Testis (tissue), 3 donors: Measurements from ENCODE around the gene CLIC4. TPM values are rescaled to one million over a fixed set of nuclear protein-coding genes. Genes with fewer than 3 reads are reported as not detected.
"Not testable (repeated sequence)": the region's sequence is repeated elsewhere in the genome, so short reads cannot be mapped to it uniquely, and the experiment has no call there.

Experiments
- DNase-seq: peaks from one replicate; pipeline ENCODE4 v3.0.0-alpha.2; 2019
- H3K27ac ChIP-seq, 2 donors: fragments of 200-600 bp; sonication (generic); one replicate each; pipeline ENCODE4 v1.5.1; 2019
- H3K27me3 ChIP-seq: fragments of 200-600 bp; sonication (generic); one replicate; pipeline ENCODE4 v1.5.1; 2019
- H3K36me3 ChIP-seq: fragments of 200-600 bp; sonication (generic); one replicate; pipeline ENCODE4 v1.5.1; 2017; ENCODE audit warnings: low read depth; ENCODE audit errors: missing control alignments
- H3K4me1 ChIP-seq: fragments of 200-600 bp; sonication (generic); one replicate; pipeline ENCODE4 v1.5.1; 2019
- H3K4me3 ChIP-seq, 2 donors: fragments of 200-600 bp; sonication (generic); one replicate each; pipeline ENCODE4 v1.5.1; 2017 to 2019
- H3K9me3 ChIP-seq: fragments of 200-600 bp; sonication (generic); one replicate; pipeline ENCODE4 v1.5.1; 2017
- CTCF ChIP-seq, 3 experiments: fragments of 450-650 bp in 2 of 3; fragments of 200-600 bp in 1 of 3; sonication (generic) in 1 of 3; IDR thresholded peaks; one replicate each; pipeline ENCODE4 v1.5.1; 2016 to 2019; ENCODE audit warnings: antibody characterized with exemption in 3 of 3, mild to moderate bottlenecking in 2 of 3, moderate library complexity in 1 of 3
- POLR2A ChIP-seq: fragments of 450-650 bp; IDR thresholded peaks from one replicate; pipeline ENCODE4 v1.6.1; 2017; ENCODE audit warnings: antibody characterized with exemption, mild to moderate bottlenecking, moderate library complexity
- WGBS, 2 donors: methylation state at CpG; one replicate each; pipeline ENCODE4 v1.1.5; 2018; 5-methylcytosine and 5-hydroxymethylcytosine counted together
- intact Hi-C: fragments of 100-400 bp; cut with DNase I; formaldehyde crosslinking; loops from one replicate; pipeline ENCODE4 v1.15.1; 2023; ENCODE audit warnings: low total_unique reads
- polyA plus RNA-seq: library from polyadenylated mRNA; stranded (reverse); fragments of 350-450 nt; fragmentation: Illumina TruSeq; extraction: RNeasy Lipid Tissue Mini Kit (QIAGEN cat#74804); gene quantifications from one replicate; pipeline ENCODE4 v1.2.3, GENCODE V29; 2014; ENCODE audit warnings: low read depth, low replicate concordance; ENCODE audit not compliant: insufficient read depth
- total RNA-seq, 2 donors: library from RNA; depleted of rRNA; stranded (reverse); fragments of >200 nt; gene quantifications; one replicate each; pipeline ENCODE4 v1.2.3, GENCODE V29; 2016

CLIC4 gene
- total and polyA plus RNA-seq, 3 donors from 2014 or later, result 47.2 to 72.4 (median 48.8) TPM

- no peak for TF ChIP-seq CTCF (IDR thresholded peaks at IDR 0.05)
- TF ChIP-seq POLR2A, result no peak
- intact Hi-C loops, result no loop called here
These were observed 25.1 kb upstream of the CLIC4 start for GRCh38 chr1:24720152-24720551.

GRCh38 chr1:24721533-24721932 lies 23.7 kb upstream of the CLIC4 start:
- no peaks in the 10 kb centered on the region for H3K36me3 ChIP-seq
- DNase-seq, result no peak
- WGBS, 2 donors, result 78 to 89% methylated on average over 6 to 31 of the region's 31 CpGs
- no peaks in the 10 kb centered on the region for H3K9me3 ChIP-seq
- H3K4me1 ChIP-seq, result peaks cover 16% of the 10 kb centered on the region
- no peak overlapping the region for H3K27ac ChIP-seq
- TF ChIP-seq CTCF (IDR thresholded peaks at IDR 0.05), result no peak
- TF ChIP-seq POLR2A, result no peak
- intact Hi-C loops, result no loop called here
- H3K27me3 ChIP-seq, result no peaks in the 10 kb centered on the region
- H3K4me3 ChIP-seq, result peak overlapping the region; percentile 18 to 34

More at GRCh38 chr1:24720152-24720551, 25.1 kb upstream of the CLIC4 start:
- Histone ChIP-seq H3K9me3 (no peaks in the 10 kb centered on the region), H3K27me3 (no peaks in the 10 kb centered on the region), H3K36me3 (no peaks in the 10 kb centered on the region), H3K4me1 (peaks cover 13% of the 10 kb centered on the region), H3K4me3 (no peak overlapping the region), H3K27ac (peak overlapping the region; percentile 1 to 71)
- peak; percentile 73 for DNase-seq
- WGBS, 2 donors, result 43 to 45% methylated on average over 6 to 12 of the region's 12 CpGs

GRCh38 chr1:24722073-24723035 lies 22.9 kb upstream of the CLIC4 start:
- H3K4me3 ChIP-seq, H3K27ac ChIP-seq, H3K9me3 ChIP-seq, intact Hi-C loops, H3K27me3 ChIP-seq, H3K36me3 ChIP-seq: not testable (repeated sequence)
- 89 to 91% methylated on average over 20 to 21 of the region's 21 CpGs for WGBS, 2 donors
- H3K4me1 ChIP-seq, result peaks cover 20% of the 10 kb centered on the region
- DNase-seq, result peak; percentile 52

- Histone ChIP-seq H3K4me1 (peaks cover 21% of the 10 kb centered on the region), H3K36me3 (no peaks in the 10 kb centered on the region), H3K27me3 (no peaks in the 10 kb centered on the region), H3K9me3 (no peaks in the 10 kb centered on the region), H3K4me3 (peak overlapping the region; percentile 6 to 30), H3K27ac (peak overlapping the region; percentile 28 to 66)
- intact Hi-C loops, result no loop called here
- TF ChIP-seq CTCF (IDR thresholded peaks at IDR 0.05) (no peak), POLR2A (no peak)
- 30 to 34% methylated on average over 13 of the region's 13 CpGs for WGBS, 2 donors
- DNase-seq, result peak; percentile 72
These were observed 20.7 kb upstream of the CLIC4 start for GRCh38 chr1:24724345-24725208.

- Histone ChIP-seq H3K27ac (peak overlapping the region in 1 of 2 donors; percentile 66), H3K36me3 (no peaks in the 10 kb centered on the region), H3K4me1 (peaks cover 21% of the 10 kb centered on the region), H3K4me3 (no peak overlapping the region), H3K9me3 (no peaks in the 10 kb centered on the region), H3K27me3 (no peaks in the 10 kb centered on the region)
- no peak for DNase-seq
- TF ChIP-seq CTCF (IDR thresholded peaks at IDR 0.05), result no peak
- no peak for TF ChIP-seq POLR2A
- WGBS, 2 donors, result 29 to 31% methylated on average over 5 of the region's 5 CpGs
- intact Hi-C loops, result no loop called here
These were observed 20.0 kb upstream of the CLIC4 start for GRCh38 chr1:24725209-24725651.
